CD4-positive, alpha-beta T cell treated with Interleukin-2 at 100 ng/mL for 4 hours (primary cell): ENCODE measurements around the gene APBA2.

ENCODE experiments used
- DNase-seq: peaks from one replicate; pipeline ENCODE4 v3.0.0-alpha.2; 2020; ENCODE audit warnings: low spot score

APBA2 gene

GRCh38 chr15:29103824-29104565 is 218.2 kb downstream of the APBA2 start:
- DNase-seq, result peak; percentile 40

- no peak for DNase-seq
Observed at GRCh38 chr15:29104566-29104880, 218.7 kb downstream of the APBA2 start.

GRCh38 chr15:29105151-29105854 is 219.5 kb downstream of the APBA2 start:
- no peak for DNase-seq

GRCh38 chr15:29106116-29106515 is 220.3 kb downstream of the APBA2 start:
- no peak for DNase-seq

GRCh38 chr15:29106551-29107290 is 220.9 kb downstream of the APBA2 start:
- no peak for DNase-seq

GRCh38 chr15:29107291-29107890 is 221.6 kb downstream of the APBA2 start:
- DNase-seq, result no peak

GRCh38 chr15:29107971-29108645 is 222.3 kb downstream of the APBA2 start:
- no peak for DNase-seq

GRCh38 chr15:29109762-29110161 is 224.0 kb downstream of the APBA2 start:
- DNase-seq, result no peak

- no peak for DNase-seq
Observed at GRCh38 chr15:29110176-29110575, 224.4 kb downstream of the APBA2 start.

- DNase-seq, result no peak
Observed at GRCh38 chr15:29110733-29111132, 225.0 kb downstream of the APBA2 start.

- no peak for DNase-seq
Observed at GRCh38 chr15:29111705-29112281, 226.0 kb downstream of the APBA2 start.

GRCh38 chr15:29113336-29114220 is 227.8 kb downstream of the APBA2 start:
- no peak for DNase-seq

- DNase-seq, result no peak
Observed at GRCh38 chr15:29114221-29115092, 228.7 kb downstream of the APBA2 start.

- DNase-seq, result no peak
Observed at GRCh38 chr15:29115093-29115991, 229.6 kb downstream of the APBA2 start.

GRCh38 chr15:29116970-29117700 is 231.4 kb downstream of the APBA2 start:
- no peak for DNase-seq

- DNase-seq, result no peak
Observed at GRCh38 chr15:29117778-29118177, 232.0 kb downstream of the APBA2 start.

GRCh38 chr15:29119847-29120246 is 234.1 kb downstream of the APBA2 start:
- DNase-seq, result no peak
